ENCODE data around the gene FAM83C.

Gene FAM83C

DNA sequence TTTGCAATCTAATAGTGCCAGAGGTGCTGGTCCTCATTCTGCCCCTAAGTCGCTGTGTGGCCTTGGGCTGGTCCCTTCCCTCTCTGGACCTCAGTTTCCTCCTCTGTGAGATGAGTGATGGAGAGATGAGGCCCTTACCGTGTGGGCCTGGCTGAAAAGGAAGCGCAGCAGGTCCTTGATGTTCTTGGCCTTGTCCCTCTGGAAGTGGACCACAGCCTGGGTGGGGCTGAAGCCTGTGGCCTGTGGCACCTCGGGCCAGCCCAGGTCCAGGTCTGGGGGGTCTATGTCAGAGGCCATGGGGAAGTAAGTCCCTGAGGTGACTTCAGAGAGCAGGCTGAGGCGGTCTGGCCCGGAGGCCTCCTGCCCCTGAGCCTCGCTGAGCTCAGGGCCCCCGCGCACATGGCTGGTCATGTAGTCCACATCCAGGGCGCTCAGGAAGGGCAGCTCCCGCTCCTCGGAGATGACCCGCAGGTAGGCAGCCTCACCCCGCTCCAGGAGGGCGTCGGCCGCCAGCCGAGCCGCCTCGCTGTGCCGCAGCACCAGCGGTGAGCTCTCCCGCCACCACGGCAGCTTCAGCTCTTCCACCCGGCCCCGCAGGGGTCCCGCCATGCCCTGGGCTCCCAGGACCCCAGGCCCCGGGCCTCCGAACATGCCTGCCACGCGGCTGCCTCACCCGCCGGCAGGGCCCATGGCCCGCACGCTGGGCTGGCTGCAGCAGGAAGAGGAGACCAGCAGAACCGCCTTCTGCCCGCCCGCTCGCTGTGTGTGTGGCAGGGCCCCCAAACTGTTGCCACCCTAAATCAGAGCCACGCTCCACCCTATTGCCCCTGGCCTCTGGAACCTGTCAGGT lies at the start of gene FAM83C:
Gene FAM83C, minus strand, starts transcription at position 772 of the 850 bp plus-strand sequence. Its CDS starts 121 bp downstream, at position 651.
- DNase-seq = no peak

DNA sequence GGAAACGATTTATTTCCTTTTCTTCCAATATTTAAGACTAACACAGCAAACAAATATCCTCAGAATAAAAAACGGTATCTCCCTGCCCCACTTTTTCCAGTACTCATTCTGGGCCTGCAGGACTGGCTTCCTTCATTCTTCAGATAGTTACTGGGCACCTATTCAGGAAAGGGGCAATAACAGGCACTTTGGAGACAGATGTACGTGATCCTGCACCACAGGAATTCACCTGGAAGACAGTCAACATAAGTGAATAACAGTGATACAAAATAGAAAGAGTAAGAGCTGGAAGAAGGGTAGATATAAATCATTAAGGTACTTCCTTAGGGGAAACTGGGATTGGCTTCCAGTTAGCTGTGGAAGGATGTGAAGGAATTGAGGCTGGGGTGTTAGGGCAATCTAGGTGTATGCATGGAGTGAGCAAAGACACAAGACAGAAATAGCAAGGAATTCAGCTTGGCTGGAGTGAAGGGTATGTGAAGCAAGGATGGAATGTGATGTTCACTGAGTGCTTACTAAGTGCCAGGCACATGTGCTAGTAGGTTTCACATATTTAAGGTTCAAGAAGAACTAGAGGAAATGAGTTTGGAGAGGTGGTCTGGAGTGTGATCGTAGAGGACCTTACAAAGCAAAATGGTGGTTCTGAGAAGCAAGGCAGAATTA lies 49.3 kb upstream of the FAM83C start:
- no peak for DNase-seq

DNA sequence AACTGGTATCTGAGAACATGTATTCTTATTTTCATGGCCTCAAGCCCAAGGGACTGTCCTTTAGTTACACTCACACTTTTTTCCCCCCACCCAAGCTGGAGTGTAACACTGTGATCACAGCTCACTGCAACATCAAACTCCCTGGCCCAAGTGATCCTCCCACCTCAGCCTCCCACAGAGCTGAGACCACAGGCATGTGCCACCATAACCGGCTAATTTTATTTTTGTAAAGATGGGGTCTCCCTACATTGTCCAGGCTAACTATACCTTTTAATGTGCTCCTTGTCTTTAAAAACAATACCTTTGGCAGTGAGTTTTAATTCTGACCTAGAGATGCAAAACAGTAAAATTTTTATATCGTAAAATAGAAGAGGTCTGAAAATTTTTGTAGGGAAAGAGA lies 48.2 kb upstream of the FAM83C start:
- no peak for DNase-seq

DNA sequence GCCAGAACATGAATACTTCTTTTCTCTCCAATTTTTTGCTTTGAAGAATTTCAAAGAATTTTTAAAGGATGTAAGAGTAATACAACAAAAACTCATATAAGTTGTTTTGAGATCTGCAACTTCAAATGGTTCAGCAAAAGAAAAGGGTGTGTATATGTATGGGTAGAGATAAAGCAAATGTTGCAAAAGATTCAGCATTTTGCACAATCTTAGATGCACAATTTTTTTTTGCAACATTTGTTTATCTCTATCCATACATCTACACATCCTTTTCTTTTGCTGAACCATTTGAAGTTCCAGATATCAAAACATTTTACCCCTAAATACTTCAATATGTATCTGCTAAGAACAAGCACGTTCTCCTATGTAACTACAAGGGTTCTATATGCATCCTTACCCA lies 47.4 kb upstream of the FAM83C start:
- no peak for DNase-seq

DNA sequence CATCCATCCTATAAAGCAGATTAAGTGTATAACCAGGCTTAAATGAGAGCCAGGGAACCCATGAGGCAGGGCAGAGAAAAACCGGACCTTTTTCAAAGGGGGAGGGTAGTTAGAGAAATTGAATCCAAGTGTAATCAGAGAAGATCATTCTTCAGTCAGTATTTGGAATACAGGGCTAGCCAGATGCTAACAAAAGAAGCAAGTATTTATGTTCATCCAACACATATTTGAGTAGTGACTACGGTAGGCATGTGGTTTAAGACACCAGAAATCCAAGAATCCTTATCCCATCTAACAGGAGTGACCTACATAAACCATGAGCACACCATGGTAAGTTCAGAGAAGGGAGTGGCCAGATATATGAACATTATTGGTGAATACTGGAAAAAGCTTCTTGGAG lies 46.8 kb upstream of the FAM83C start:
- no peak for DNase-seq

DNA sequence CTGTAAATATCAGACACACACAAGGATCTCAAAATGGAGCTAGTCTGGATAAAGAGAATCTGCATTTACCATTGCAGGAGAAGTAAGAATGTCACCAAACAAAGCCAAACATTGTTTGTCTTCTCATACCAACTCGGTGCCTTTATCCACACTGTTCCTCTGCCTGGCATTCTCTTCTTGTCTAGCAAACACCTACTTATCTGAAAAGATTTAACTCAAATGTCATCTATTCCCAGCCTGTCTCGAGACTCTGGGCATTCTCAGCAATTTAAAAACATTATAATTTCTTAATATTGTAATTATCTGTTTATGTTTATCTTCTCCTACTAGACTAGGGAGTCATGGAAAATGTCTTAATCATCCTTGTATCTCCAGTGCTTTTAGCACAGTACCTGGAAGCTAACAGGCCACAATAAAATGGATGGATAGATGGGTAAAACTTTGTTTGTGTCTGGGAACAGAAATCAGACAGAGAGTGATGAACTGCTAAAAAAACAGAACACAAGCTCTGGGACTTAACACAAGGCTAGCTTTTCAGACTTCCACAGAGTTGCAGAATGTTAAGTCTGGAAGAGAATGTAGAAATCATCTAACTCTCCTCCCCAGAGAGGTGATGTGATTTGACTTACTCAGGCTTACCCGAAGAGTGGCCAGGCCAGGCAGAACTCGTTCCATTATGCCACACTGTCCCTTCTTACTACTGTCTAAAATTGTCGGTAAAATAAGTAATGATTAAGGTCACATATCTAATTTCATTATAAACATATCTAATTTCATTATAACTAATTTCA lies 42.3 kb upstream of the FAM83C start:
- DNase-seq = no peak

DNA sequence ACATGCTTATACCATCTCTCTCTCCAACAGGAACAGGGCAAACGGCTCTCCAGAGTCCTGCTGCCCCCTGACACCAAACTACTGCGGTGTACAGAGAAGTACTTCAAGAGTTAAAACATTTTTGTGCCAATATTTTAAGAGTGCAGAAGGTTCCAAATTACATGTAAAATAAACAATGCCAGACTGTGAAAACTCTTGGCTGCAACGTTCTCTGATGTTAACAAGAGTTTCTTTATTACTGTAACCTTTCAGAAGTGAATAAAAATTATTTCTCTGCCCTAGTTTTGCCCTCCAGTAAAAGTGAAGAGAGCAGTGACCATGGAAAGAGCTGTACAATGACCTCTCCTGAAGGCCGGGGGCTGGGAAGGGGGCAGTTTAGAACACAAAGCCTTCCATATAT lies 41.4 kb upstream of the FAM83C start:
- DNase-seq = no peak

DNA sequence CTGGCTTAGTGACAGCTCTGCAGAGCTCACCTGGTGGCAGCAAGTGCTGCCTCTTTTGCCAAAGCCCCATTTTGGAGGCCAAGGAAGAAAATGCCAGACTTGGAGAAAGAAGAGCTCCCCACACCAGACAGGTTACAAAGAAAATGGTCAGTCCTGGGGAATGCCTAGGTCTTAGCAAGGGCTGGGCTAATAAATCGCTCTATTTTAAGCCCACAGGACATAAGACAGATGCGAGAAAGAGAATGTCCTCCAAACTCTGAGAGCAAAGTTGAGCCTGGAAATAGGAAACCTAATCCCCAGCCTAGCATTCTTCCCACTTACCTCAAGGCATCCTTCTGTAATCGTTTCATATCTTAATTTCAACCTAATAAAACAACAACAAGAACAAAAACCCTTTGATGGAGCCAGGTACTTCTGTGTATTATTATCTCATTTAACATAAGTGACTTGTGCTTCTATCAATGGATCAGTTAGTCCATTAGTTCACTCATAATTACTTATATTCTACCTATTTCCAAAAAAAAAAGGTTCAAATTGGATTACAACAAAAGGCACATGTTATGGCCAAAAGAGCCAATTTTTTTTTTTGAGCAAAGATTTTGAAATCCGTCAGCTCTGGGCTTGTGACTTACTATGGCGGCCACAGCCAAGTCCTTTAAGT lies 40.4 kb upstream of the FAM83C start:
- no peak for DNase-seq

DNA sequence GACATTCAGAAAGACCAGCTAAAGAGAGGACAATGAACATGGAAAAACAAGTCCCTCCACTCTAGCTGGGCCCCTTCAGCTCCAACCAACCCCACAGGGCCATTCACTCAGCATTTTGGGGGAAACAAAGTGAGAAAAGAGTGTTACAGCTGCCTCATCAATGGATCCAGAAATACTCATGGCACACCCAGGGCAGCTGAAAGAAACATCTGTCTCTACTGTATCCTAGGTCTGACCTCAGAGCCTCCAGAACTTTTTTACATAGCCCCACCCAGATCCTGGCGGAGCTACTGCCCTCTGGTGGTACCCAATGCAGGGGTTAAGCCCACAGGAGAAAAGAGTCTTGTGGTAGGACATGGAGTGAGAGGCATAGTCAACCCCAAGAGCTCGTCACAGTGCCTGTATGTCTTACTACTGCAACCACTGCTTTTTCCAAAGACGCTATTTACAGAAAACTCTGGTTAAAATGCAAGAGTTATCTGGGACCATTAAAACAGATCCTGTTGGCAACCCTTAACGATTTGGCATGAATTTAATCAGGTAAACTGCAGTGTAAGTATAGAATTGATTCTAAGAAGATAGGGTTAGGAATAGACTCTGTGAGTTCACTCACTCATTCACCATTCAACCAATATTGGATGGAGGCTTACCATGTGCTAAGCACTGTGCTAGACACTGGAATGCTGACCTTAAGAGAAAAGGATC lies 37.4 kb upstream of the FAM83C start:
- no peak for DNase-seq

DNA sequence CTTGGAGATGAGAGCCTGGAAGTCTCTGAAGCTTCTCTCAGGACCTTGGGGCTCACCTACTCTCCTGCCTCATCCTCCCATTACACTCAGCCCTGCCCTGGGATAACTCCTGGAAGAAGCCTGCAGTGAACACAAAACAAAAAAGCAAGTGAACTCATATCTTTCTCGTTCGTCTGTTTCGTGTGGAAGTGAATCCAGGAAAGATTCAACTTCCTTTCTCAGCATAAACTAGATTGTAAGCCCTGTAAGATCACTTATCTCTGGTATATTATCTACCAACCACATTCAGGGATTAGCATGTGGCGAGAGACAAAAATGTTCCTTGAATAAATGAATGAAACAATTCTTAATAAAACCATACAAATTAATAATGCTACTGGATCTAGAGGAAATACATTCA lies 36.5 kb upstream of the FAM83C start:
- no peak for DNase-seq

DNA sequence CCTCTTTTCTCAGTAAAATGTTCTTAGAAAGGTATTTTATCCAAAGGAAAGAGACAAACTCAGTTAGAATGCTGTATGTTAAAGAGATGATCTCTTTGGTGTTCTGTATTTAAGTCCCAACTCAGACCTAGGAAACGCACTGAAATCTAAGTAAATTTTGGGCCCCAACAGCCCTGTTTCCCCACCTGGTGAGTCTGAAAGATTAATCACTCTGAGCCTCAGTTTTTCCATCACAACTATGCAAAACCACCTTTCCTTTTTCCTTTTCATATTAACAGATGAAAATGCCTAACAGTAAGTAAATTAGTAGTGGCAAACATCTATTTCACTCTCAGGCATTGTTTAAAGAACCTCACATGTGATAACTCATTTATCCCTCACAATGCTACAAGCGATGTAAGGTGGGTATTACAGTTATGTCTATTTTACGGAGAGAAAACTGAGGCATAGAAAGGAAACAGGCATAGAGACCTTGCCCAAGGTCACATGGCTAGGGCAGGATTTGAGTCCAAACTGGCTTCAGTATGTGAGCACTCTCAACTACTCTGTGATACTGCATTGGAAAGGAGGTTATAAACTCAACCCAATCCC lies 36.0 kb upstream of the FAM83C start:
- no peak for DNase-seq

DNA sequence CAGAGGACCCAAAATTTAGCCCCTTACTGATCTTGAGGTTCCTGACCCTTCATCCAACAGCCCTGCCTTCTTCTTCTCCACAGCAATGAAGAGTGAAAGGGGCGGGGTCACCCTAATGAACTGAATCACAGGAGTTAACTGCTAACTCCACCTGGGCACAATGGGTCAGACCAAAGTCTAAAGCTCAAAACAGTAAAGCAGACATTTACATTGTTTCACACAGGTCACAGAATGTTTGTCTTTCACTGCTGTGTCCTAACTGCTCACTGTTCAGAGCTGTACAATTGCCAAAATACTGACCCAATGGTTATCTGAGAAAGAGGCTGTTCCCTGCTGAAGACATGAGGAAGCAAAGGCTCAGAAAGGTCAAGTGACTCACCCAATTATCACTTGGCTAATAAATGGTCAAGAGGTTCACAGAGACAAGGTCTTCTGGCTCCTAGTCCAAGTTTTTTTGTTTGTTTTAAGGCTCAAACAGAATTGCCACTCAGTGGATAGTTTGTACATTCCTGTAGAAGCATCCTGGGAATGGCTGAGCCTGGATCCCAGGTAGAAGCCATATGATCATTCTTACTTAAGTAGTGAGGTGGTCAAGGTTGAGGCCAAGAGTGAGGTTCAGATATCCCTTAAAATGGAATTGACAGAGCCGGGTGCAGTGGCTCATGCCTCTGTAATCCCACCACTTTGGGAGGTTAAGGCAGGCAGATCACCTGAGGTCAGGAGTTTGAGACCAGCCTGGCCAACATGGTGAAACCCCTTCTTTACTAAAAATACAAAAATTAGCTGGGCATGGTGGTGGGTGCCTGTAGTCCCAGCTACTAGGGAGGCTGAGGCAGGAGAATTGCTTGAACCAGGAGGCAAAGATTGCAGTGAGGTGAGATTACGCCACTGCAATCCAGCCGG lies 35.1 kb upstream of the FAM83C start:
- no peak for DNase-seq

DNA sequence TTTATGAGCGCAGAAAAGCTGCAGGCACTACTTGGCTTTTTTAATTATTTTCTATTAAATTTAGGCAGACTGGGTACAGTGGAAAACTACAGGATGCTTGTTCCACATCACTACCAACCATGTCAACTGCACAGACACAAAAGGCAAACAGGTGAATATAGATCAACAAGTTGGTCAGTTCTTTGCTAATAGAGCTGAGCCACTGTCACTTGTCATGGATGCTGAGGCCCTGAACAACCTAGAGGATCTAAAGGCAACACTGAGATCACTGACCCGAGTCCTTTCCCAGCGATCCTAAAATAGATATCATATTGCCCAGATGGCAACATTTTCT lies 34.5 kb upstream of the FAM83C start:
- no peak for DNase-seq

DNA sequence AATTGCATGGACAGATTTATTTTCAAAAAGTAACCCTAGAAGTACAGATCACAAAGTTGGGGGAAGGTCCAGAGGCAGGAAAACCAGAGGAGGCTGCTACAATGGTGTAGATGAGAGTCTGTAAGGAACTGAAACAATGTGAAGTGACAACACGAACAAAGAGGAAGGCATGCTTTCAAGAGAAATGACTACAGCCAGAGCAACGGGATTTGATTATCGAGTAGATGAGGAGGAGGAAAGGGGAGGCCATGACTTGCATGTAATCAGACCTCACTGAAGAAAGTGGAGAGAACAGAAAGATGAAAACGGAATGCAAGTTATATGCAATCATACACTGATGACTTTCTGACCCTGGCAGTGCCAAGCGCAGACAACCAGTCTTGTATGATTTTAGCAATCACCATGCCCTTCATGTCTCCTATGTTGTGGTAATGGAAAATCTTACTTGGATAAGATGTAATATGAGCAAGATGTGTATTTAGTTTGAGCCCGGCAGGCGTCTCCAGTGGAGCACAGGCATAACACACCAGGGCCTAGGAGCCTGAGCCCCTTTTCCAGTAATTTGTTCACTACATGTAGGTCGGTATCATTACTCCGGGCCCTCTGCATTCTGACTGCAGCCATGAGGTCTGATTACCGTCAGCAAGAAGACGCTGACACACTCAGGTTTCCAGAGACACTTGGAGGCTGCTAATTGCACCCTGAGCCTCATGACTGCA lies 34.0 kb upstream of the FAM83C start:
- DNase-seq = no peak

DNA sequence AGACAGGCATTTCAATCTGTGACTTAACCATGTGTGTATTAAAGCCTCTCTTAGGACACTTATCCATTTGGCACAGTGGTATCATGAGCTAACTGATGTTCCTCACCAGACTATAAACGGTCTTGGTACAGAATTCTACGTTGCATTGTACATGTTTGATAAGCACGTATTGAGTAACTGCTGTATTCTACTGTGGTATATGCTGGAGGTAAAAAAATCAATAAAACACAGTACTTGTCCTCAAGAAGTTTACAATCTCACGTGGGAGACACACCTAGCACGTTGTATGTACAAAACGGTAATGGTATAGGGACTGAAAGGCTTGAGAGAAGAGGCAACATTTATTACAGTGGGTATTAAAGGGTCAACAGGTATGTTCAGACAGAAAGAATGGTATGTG lies 33.2 kb upstream of the FAM83C start:
- DNase-seq = no peak

DNA sequence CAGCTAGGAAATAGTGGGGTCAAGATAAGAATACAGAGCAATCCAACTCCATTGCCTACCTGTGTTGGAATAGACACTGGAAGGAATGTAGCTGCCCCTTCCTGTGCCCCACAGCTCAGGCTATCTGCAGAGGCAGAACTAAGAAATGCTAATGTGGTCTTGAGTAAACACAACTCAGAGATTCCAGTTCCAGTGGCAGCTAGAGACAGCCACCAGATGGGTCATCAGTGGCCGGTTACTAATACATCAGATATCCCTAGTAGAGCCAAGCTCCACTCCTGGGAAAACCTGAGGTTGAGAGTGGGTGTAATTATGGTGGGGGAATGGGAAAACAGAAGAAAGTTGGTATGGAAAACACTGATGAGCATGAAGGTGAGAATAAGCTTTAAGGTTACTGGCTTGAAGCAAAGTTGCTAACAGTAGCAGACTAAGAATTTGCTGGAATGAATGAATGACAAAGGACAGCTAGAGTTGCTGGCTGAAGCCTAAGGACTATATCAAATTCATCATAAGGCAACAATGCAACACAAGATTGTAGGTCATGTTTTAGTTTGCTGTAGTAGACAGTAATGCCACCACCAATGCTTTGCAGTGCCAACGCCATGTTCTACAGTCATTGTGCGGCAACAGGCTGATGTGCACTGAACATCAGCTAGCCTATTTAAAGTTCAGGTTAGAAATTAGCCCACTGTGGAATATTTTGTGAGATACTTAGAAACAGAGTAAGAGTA lies 28.3 kb upstream of the FAM83C start:
- DNase-seq = no peak

DNA sequence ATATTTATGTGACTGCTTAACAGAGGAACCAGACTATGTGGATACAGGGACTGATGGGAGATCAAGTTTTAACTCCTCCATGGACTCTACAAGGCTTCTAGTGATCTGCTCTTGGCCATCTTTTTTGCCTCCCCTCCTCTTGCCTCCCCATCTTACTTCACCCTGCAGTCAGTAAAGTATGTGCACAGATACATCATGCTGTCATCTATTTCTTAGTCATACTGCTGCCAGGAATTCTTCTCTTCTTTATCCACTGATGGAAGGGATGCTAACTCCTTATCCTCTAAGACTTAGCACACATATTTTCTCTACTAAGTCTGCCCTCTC lies 27.6 kb upstream of the FAM83C start:
- DNase-seq = no peak

DNA sequence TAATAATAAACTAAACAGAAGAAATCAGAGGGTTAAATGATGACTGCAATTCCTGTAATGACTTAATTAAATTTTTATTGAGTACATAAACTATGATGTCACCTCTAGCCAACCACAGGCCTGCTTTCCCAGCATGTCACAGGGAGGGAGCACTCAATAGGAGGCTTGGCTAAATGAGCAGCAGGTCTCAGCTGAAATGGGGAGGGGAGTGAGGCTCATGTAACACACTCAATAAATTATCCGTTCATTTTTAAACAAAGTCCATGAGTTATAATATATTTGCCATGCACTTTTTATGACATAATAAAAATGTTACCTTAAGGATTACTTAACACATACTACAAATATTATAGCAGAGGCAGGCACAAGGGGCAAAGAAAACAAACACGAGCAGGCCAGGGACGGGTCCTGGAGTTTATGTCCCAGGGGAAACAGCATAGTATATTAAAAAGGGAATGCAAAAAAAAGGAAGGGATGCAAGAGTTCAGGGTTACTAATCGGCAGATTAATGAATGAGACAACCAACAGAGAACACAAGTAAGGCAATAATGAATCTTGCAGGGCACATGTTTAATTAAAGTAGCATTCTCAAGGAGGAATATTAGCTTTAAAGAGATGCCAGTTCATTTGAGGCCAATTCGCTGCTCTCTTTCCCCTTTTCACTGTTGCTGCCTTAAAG lies 27.1 kb upstream of the FAM83C start:
- DNase-seq = no peak

DNA sequence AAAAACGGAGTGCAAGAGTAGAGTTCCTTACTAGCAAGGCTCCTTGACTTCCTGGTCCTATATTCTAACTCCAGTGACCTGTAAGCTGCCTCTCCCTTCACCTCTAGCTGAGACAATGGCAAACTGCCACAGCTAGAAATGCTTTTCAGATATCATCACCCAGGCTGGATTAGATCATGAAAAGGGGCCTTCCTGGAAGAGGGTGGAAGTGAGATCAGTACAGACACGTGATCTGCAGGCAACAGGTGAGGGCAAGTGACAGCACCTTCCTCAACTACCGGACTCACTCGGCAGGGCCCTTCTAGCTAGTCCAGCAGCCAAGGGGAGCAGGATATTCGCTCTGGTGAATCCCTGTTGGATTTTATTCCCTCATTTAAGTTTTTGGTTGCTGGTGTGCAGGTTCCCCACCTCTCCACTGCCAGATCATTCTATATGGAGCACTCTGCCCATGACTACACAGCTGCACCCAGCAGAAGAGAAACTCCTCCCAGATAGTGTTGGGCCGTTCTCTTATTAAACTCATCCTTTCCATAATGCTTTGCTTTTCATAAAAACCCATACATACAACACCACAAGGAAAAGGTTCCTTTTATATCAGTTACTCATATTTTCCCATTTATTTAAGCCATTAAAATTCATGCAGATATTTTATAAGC lies 26.4 kb upstream of the FAM83C start:
- DNase-seq = no peak

Measured in activated effector memory CD4-positive, alpha-beta T cell treated with Interleukin-2 at 50 U/mL for 16 hours (primary cell).